ENCODE measurements around the gene PEX11G. TPM values are rescaled to one million over a fixed set of nuclear protein-coding genes. Genes with fewer than 3 reads are reported as not detected.

Gene PEX11G
- 0.42 and 0.98 TPM in 2 replicates for total RNA-seq

GRCh38 chr19:7488736-7489353, at the start of gene PEX11G:
TSS of gene PEX11G (minus strand) at chr19:7489035. CDS start at chr19:7489010, 25 bp downstream.
- intact Hi-C loops (cut with micrococcal nuclease) = loop anchor here (1.0 to 5.0 kb wide), 2 partner anchors 33 to 46 kb away; partner anchors contain the start of genes MCOLN1 and PNPLA6

- intact Hi-C loops (cut with micrococcal nuclease) = loop anchor here (1.0 to 10.0 kb wide), 8 partner anchors 15 to 1631 kb away; partner anchors contain the start of genes NDUFA11, PET100, PEX11G and RANBP3
These were observed 47.3 kb upstream of the PEX11G start for GRCh38 chr19:7535998-7536695.

- intact Hi-C loops (cut with micrococcal nuclease) = loop anchor here (1.0 to 10.0 kb wide), 8 partner anchors 16 to 1631 kb away; partner anchors contain the start of genes NDUFA11, PET100, PEX11G and RANBP3
These were observed 46.5 kb upstream of the PEX11G start, which contains the start of gene PNPLA6 for GRCh38 chr19:7535047-7535997. TSS of gene PNPLA6 (plus strand) at chr19:7535717. CDS start at chr19:7535789, 72 bp downstream.

GRCh38 chr19:7534531-7535046, 45.8 kb upstream of the PEX11G start:
- intact Hi-C loops (cut with micrococcal nuclease) = loop anchor here (1.0 to 10.0 kb wide), 10 partner anchors 12 to 1630 kb away; partner anchors contain the start of genes MAP2K7, MCOLN1, NDUFA11 and PET100

- intact Hi-C loops (cut with micrococcal nuclease) = loop anchor here (1.0 to 10.0 kb wide), 5 partner anchors 12 to 1629 kb away; partner anchors contain the start of genes MAP2K7, MCOLN1, NDUFA11 and RANBP3
These were observed 45.2 kb upstream of the PEX11G start for GRCh38 chr19:7533925-7534480.

- intact Hi-C loops (cut with micrococcal nuclease) = loop anchor here (10.0 kb wide), 2 partner anchors 1559 to 1629 kb away; partner anchors contain the start of genes NDUFA11, RANBP3 and VMAC
These were observed 44.5 kb upstream of the PEX11G start for GRCh38 chr19:7533281-7533885.

- intact Hi-C loops (cut with micrococcal nuclease) = loop anchor here (10.0 kb wide), 2 partner anchors 1555 to 1625 kb away; partner anchors contain the start of genes NDUFA11, RANBP3 and VMAC
These were observed 41.0 kb upstream of the PEX11G start for GRCh38 chr19:7529610-7530490.

GRCh38 chr19:7529246-7529600, 40.4 kb upstream of the PEX11G start:
- intact Hi-C loops (cut with micrococcal nuclease) = no loop called here

GRCh38 chr19:7528522-7529245, 39.8 kb upstream of the PEX11G start:
- intact Hi-C loops (cut with micrococcal nuclease) = no loop called here

- intact Hi-C loops (cut with micrococcal nuclease) = no loop called here
These were observed 39.3 kb upstream of the PEX11G start for GRCh38 chr19:7528192-7528519.

- intact Hi-C loops (cut with micrococcal nuclease) = no loop called here
These were observed 38.8 kb upstream of the PEX11G start for GRCh38 chr19:7527516-7528191.

- intact Hi-C loops (cut with micrococcal nuclease) = no loop called here
These were observed 37.5 kb upstream of the PEX11G start for GRCh38 chr19:7526059-7526929.

GRCh38 chr19:7524992-7525739, 36.3 kb upstream of the PEX11G start:
- intact Hi-C loops (cut with micrococcal nuclease) = loop anchor here (5.0 kb wide), 1 partner anchor 38 kb away; the partner anchor contains the start of gene PEX11G

- intact Hi-C loops (cut with micrococcal nuclease) = loop anchor here (5.0 kb wide), 1 partner anchor 37 kb away; the partner anchor contains the start of gene PEX11G
These were observed 35.7 kb upstream of the PEX11G start for GRCh38 chr19:7524523-7524922.

GRCh38 chr19:7522923-7523667, 34.3 kb upstream of the PEX11G start:
- intact Hi-C loops (cut with micrococcal nuclease) = loop anchor here (1.0 to 5.0 kb wide), 4 partner anchors 11 to 128 kb away; partner anchors contain the start of genes PET100, PEX11G and XAB2

All from T-helper 1 cell treated with Interleukin-12 subunit alpha and Interleukin-12 subunit beta and Interleukin-4 antibody, amounts not matched to agents 30 ng/mL and 1 ng/mL, for 36 hours (primary cell).